ENCODE data around the gene CUX1. TPM values are rescaled to one million over a fixed set of nuclear protein-coding genes. Genes with fewer than 3 reads are reported as not detected.

Gene CUX1
- total RNA-seq, 1 donor from 2014 or later: 66.4 TPM

- H3K4me3 Mint-ChIP-seq: no peak overlapping the region
- Histone ChIP-seq H3K9me3 (ENCODE audit: low read depth) (no peaks in the 10 kb centered on the region), H3F3A (ENCODE audit: low read depth) (peaks cover 4% of the 10 kb centered on the region), H3K4me3 (no peak overlapping the region), H3K9ac (no peak overlapping the region), H3K4me1 (no peaks in the 10 kb centered on the region), H3K27ac (no peak overlapping the region), H4K20me1 (ENCODE audit: low read depth) (peaks cover 9% of the 10 kb centered on the region), H3K36me3 (no peaks in the 10 kb centered on the region), H2AFZ (replicated peaks) (no peak overlapping the region), H3K4me2 (no peak overlapping the region), H3K27me3 (peaks cover 22% of the 10 kb centered on the region), H3K79me2 (ENCODE audit: low read depth) (no peaks in the 10 kb centered on the region)
- H3K9me3 Mint-ChIP-seq: no peaks in the 10 kb centered on the region
- TF ChIP-seq EZH2 (IDR thresholded peaks at IDR 0.05) (no peak), EZH2phosphoT487 (IDR thresholded peaks at IDR 0.05) (no peak)
- TF ChIP-seq, protein P1, sequence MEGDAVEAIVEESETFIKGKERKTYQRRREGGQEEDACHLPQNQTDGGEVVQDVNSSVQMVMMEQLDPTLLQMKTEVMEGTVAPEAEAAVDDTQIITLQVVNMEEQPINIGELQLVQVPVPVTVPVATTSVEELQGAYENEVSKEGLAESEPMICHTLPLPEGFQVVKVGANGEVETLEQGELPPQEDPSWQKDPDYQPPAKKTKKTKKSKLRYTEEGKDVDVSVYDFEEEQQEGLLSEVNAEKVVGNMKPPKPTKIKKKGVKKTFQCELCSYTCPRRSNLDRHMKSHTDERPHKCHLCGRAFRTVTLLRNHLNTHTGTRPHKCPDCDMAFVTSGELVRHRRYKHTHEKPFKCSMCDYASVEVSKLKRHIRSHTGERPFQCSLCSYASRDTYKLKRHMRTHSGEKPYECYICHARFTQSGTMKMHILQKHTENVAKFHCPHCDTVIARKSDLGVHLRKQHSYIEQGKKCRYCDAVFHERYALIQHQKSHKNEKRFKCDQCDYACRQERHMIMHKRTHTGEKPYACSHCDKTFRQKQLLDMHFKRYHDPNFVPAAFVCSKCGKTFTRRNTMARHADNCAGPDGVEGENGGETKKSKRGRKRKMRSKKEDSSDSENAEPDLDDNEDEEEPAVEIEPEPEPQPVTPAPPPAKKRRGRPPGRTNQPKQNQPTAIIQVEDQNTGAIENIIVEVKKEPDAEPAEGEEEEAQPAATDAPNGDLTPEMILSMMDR (IDR thresholded peaks at IDR 0.05): no peak
- peaks cover 3% of the 10 kb centered on the region for H3K27me3 Mint-ChIP-seq (ENCODE audit: insufficient read depth, low read depth)
- peaks cover 11% of the 10 kb centered on the region for H3K36me3 Mint-ChIP-seq
- no peak overlapping the region for H3K27ac Mint-ChIP-seq
- DNase-seq (ENCODE audit: low spot score): no peak
- H3K4me1 Mint-ChIP-seq: peaks cover 3% of the 10 kb centered on the region
Observed at GRCh38 chr7:102319671-102320070, 502.2 kb downstream of the CUX1 start.

GRCh38 chr7:102320181-102320580 is 502.8 kb downstream of the CUX1 start:
- no peak for DNase-seq (ENCODE audit: low spot score)
- Histone ChIP-seq H2AFZ (replicated peaks) (no peak overlapping the region), H4K20me1 (ENCODE audit: low read depth) (peaks cover 9% of the 10 kb centered on the region), H3K27ac (no peak overlapping the region), H3K4me1 (no peaks in the 10 kb centered on the region), H3K4me2 (no peak overlapping the region), H3K4me3 (no peak overlapping the region), H3K9ac (no peak overlapping the region), H3K9me3 (ENCODE audit: low read depth) (no peaks in the 10 kb centered on the region), H3F3A (ENCODE audit: low read depth) (peaks cover 4% of the 10 kb centered on the region), H3K79me2 (ENCODE audit: low read depth) (no peaks in the 10 kb centered on the region), H3K27me3 (peaks cover 22% of the 10 kb centered on the region), H3K36me3 (no peaks in the 10 kb centered on the region)
- Mint-ChIP-seq H3K4me3 (no peak overlapping the region), H3K9me3 (no peaks in the 10 kb centered on the region), H3K27me3 (ENCODE audit: insufficient read depth, low read depth) (peaks cover 3% of the 10 kb centered on the region), H3K36me3 (peaks cover 11% of the 10 kb centered on the region), H3K4me1 (peaks cover 3% of the 10 kb centered on the region), H3K27ac (no peak overlapping the region)
- no peak for TF ChIP-seq EZH2 (IDR thresholded peaks at IDR 0.05)
- TF ChIP-seq, protein P1 (IDR thresholded peaks at IDR 0.05): no peak
- TF ChIP-seq EZH2phosphoT487 (IDR thresholded peaks at IDR 0.05): no peak

GRCh38 chr7:102320601-102321350 is 503.4 kb downstream of the CUX1 start:
- peaks cover 11% of the 10 kb centered on the region for H3K36me3 Mint-ChIP-seq
- no peaks in the 10 kb centered on the region for H3K9me3 Mint-ChIP-seq
- no peak for DNase-seq (ENCODE audit: low spot score)
- H3K9me3 ChIP-seq (ENCODE audit: low read depth): no peaks in the 10 kb centered on the region
- no peak for TF ChIP-seq EZH2phosphoT487 (IDR thresholded peaks at IDR 0.05)
- TF ChIP-seq, protein P1 (IDR thresholded peaks at IDR 0.05): no peak
- TF ChIP-seq EZH2 (IDR thresholded peaks at IDR 0.05): no peak
- no peaks in the 10 kb centered on the region for H3K36me3 ChIP-seq
- H3K79me2 ChIP-seq (ENCODE audit: low read depth): no peaks in the 10 kb centered on the region
- H3K9ac ChIP-seq: no peak overlapping the region
- H3K4me1 ChIP-seq: no peaks in the 10 kb centered on the region
- H3K27ac Mint-ChIP-seq: no peak overlapping the region
- peaks cover 3% of the 10 kb centered on the region for H3K4me1 Mint-ChIP-seq
- H3K4me3 ChIP-seq: no peak overlapping the region
- peaks cover 22% of the 10 kb centered on the region for H3K27me3 ChIP-seq
- peaks cover 4% of the 10 kb centered on the region for H3F3A ChIP-seq (ENCODE audit: low read depth)
- peaks cover 3% of the 10 kb centered on the region for H3K27me3 Mint-ChIP-seq (ENCODE audit: insufficient read depth, low read depth)
- no peak overlapping the region for H2AFZ ChIP-seq (replicated peaks)
- H3K4me3 Mint-ChIP-seq: no peak overlapping the region
- H3K4me2 ChIP-seq: no peak overlapping the region
- peaks cover 9% of the 10 kb centered on the region for H4K20me1 ChIP-seq (ENCODE audit: low read depth)
- no peak overlapping the region for H3K27ac ChIP-seq

Measured in neural progenitor cell (in vitro differentiated cells).